GM08714 (cell line): ENCODE measurements around the gene LDB1.
A peak's percentile ranks its signal among the peaks of the same experiment; 100 is the strongest.

Experiments used
- H3K4me3 ChIP-seq: fragments of 200-500 bp; sonication (Bioruptor generic); 2 replicates; pipeline ENCODE4 v1.5.1; 2014; ENCODE audit warnings: mild to moderate bottlenecking, low read length, inconsistent platforms
- ZNF274 ChIP-seq: IDR thresholded peaks from 2 replicates; pipeline ENCODE4 v1.6.1; 2012; ENCODE audit warnings: mild to moderate bottlenecking, low read depth, low read length

The LDB1 gene

GRCh38 chr10:102120142-102120990 lies at the start of gene LDB1:
Gene LDB1, minus strand, starts transcription at chr10:102120368. Its CDS starts 258 bp downstream, at chr10:102120110.
- H3K4me3 ChIP-seq = peak within 1 kb of the TSS; percentile 81
- no peak for TF ChIP-seq ZNF274

GRCh38 chr10:102167861-102168260 lies 47.7 kb upstream of the LDB1 start:
- no peak for TF ChIP-seq ZNF274
- no peak overlapping the region for H3K4me3 ChIP-seq

GRCh38 chr10:102163342-102163989 lies 43.3 kb upstream of the LDB1 start:
- no peak overlapping the region for H3K4me3 ChIP-seq
- TF ChIP-seq ZNF274 = no peak

GRCh38 chr10:102159831-102160230 lies 39.7 kb upstream of the LDB1 start:
- TF ChIP-seq ZNF274 = no peak
- no peak overlapping the region for H3K4me3 ChIP-seq

GRCh38 chr10:102159051-102159597 lies 39.0 kb upstream of the LDB1 start:
- no peak for TF ChIP-seq ZNF274
- no peak overlapping the region for H3K4me3 ChIP-seq

- no peak for TF ChIP-seq ZNF274
- H3K4me3 ChIP-seq = no peak overlapping the region
These were observed 37.1 kb upstream of the LDB1 start for GRCh38 chr10:102157224-102157623.

GRCh38 chr10:102154466-102155116 lies 34.4 kb upstream of the LDB1 start:
- no peak overlapping the region for H3K4me3 ChIP-seq
- no peak for TF ChIP-seq ZNF274

- H3K4me3 ChIP-seq = peak overlapping the region; percentile 97
- TF ChIP-seq ZNF274 = no peak
These were observed 33.0 kb upstream of the LDB1 start for GRCh38 chr10:102153093-102153620.

- no peak for TF ChIP-seq ZNF274
- peak overlapping the region; percentile 97 for H3K4me3 ChIP-seq
These were observed 32.4 kb upstream of the LDB1 start for GRCh38 chr10:102152545-102152890.

- no peak for TF ChIP-seq ZNF274
- peak within 1 kb of the TSS; percentile 97 for H3K4me3 ChIP-seq
These were observed 31.8 kb upstream of the LDB1 start, which contains the start of gene NOLC1 for GRCh38 chr10:102151774-102152544. Gene NOLC1, plus strand, starts transcription at chr10:102152389. Its CDS starts 22 bp downstream, at chr10:102152411.

- TF ChIP-seq ZNF274 = no peak
- no peak overlapping the region; the same call in 1 of the 2 replicates for H3K4me3 ChIP-seq
These were observed 31.0 kb upstream of the LDB1 start for GRCh38 chr10:102150970-102151773.

- TF ChIP-seq ZNF274 = no peak
- no peak overlapping the region for H3K4me3 ChIP-seq
These were observed 28.1 kb upstream of the LDB1 start for GRCh38 chr10:102148275-102148674.

GRCh38 chr10:102147561-102147960 lies 27.4 kb upstream of the LDB1 start:
- no peak for TF ChIP-seq ZNF274
- no peak overlapping the region for H3K4me3 ChIP-seq
